HG03521 (cell line): ENCODE results near the gene MBTPS1.

Experiments used
- ATAC-seq: cut with Tn5 transposase; IDR thresholded peaks from one replicate; pipeline ENCODE4 v1.9.1; 2021; ENCODE audit warnings: mild to moderate bottlenecking, moderate library complexity; ENCODE audit not compliant: unreplicated experiment

The MBTPS1 gene

GRCh38 chr16:84013787-84014569 lies 102.8 kb downstream of the MBTPS1 start:
- peak; percentile 69 for ATAC-seq

GRCh38 chr16:84009282-84009681 lies 107.5 kb downstream of the MBTPS1 start:
- ATAC-seq = no peak

- ATAC-seq = no peak
Observed at GRCh38 chr16:84007965-84008364, 108.8 kb downstream of the MBTPS1 start.

- ATAC-seq = no peak
Observed at GRCh38 chr16:84007520-84007919, 109.2 kb downstream of the MBTPS1 start.

- ATAC-seq = no peak
Observed at GRCh38 chr16:84005391-84005790, 111.4 kb downstream of the MBTPS1 start.

- ATAC-seq = no peak
Observed at GRCh38 chr16:84004442-84004841, 112.3 kb downstream of the MBTPS1 start.
